Suppressor macrophage treated with lipopolysaccharide for 4 hours (primary cell): ENCODE data around the gene SPTBN5.

Experiments used
- DNase-seq: peaks from one replicate; pipeline ENCODE4 v3.0.0-alpha.2; 2020

SPTBN5 gene

GRCh38 chr15:41798607-41799487 lies 95.0 kb downstream of the SPTBN5 start:
- no peak for DNase-seq
